HG02973 (cell line): ENCODE data around the gene GRID2IP.

Experiments used
- ATAC-seq: cut with Tn5 transposase; IDR thresholded peaks from one replicate; pipeline ENCODE4 v1.9.1; 2021; ENCODE audit warnings: moderate library complexity; ENCODE audit not compliant: unreplicated experiment

The GRID2IP gene

DNA sequence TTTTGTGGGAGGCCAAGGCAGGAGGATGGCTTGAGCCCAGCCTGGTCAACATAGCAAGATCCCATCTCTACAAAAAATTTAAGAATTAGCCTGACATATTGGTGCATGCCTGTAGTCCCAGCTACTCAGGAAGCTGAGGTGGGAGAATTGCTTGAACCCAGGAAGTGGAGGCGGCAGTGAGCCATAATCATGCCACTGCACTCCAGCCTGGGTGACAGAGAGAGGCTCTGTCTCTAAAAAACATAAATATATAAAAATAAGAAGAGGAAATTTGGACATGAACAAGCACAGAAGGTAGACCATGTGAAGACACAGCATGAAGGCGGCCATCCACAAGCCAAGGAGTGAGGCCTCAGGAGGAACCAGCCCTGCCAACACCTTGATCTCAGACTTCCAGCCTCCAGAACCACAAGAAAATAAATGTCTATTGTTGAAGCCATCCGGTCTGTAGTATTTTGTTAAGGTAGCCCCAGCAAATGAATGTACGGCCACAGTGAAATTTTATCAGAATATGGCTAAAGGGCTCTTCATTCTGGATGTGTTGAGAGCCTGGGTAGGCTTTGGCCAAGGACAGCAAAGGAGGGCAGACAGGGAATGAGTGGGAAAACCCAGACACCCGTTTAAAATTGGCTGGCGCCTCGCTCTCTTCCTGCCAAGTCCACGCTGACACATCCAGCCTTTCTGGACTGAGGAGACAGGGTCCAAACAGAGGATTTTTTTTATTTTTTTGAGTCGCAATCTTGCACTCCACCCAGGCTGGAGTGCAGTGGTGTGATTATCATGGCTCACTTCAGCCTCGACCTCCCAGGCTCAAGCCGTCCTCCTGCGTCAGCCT lies 12.9 kb upstream of the GRID2IP start:
- ATAC-seq: no peak

DNA sequence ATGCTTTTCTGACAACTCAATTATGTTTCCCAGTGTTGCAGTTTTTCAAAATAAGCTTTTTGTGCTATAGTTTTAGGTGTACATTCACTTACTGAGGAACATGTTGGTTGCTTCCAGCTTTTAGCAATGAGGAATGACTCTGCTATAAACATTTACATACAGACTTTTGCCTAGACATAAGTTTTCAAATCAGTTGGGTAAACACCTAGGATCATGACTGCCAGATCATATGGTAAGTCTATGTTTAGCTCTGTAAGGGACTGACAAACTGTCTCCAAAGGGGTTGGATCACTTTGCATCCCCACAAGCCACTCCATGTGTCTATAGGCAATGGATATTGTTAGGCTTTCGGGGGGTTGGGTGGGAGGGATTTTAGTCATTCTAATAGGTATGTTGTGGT lies 10.8 kb upstream of the GRID2IP start:
- no peak for ATAC-seq

DNA sequence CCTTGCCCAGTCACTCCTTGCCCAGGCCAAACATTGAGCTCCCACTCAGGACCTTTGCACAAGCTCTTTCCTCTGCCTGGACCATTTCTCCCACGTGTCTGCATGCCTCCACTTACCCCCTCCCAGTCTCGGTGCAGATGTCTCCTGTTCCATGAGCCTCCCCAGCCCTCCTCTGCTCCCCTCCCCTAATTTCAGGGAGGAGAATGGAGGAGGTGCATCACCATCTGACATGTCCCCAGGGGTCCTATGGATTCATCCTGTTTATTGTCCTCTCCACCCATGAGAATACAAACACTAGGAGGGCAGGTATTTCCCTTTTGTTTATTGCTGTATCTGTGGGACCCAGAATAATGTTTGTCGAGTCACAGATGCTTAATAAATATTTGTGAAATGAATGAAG lies 8.6 kb upstream of the GRID2IP start:
- ATAC-seq: no peak

DNA sequence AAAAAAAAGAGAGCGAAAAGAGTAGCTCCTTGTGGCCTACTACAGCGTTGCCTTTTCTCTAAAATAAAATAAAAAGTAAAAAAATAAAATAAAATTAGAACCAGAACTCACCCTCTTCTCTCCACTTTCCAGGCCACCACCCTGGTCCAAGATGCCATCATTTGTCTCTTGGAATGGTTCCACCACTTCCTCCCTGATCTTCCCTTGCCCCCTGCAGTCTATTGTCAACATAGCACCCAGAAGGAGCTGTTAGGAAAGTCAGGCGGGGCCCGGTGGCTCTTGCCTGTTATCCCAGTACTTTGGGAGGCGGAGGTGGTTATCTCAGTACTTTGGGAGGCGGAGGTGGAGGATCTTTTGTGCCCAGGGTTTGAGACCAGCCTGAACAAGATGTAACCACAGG lies 7.6 kb upstream of the GRID2IP start:
- no peak for ATAC-seq

DNA sequence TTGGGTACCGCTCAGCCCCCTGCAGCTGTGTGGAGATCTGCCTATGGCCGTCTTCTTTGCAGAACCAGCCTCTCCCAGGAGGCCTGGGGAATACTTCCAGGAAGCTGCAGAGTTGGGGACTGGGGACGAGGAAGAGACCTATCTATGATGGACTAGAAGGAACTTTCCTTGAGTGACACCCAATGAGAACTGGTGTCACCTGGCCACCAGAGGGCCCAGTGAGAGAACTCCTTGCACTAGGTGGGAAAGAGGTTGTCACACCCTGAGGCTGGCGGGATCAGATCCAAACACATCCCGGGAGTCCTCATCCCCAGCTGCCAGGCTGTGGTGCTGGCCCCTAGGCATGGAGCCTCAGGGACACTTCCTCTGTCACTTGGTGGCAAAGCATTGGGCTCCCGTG lies 4.9 kb upstream of the GRID2IP start:
- ATAC-seq: no peak

DNA sequence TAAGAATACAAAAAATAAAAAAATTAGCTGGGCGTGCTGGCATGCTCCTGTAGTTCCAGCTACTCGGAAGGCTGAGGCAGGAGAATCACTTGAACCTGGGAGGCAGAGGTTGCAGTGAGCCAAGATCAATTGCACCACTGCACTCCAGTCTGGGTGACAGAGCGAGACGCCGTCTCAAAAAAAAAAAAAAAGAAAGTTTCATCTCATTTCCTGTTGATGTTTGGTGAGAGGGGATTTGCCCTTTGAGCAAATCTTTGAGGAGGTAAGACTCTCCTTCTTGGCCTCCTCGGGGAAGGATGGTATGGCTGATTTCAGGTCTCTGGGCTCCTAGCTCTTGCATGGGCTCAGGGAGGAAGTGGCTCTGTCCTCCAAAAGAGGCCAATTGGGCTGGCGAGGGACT lies 3.6 kb upstream of the GRID2IP start:
- no peak for ATAC-seq

DNA sequence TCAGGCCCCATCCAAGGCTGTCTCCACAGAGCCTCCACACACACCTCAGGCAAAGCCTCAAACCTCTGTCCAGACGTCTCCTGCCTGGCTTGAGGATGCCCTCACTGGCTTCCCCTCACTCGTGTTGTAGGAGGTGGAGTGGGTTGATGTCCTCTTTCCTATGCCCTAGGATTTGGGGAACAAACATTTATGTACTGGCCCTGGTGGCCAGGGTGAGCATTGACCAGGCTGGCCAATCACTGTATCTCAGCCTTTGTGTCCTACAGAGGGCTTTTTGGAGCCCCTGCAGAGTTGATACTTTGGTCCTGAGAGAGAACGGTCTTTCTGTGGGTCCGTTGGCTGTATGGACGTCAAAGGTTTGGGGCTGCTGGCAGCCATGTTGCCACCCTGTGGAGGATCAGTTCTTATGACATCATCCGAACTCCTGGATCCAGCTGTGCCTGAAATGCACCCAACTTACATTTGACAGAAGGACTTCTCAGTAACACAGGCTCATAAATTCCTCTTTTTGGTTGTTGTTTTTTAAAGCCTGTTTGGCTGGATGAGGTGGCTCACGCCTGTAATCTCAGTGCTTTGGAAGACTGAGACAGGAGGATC lies 2.3 kb upstream of the GRID2IP start:
- ATAC-seq: no peak

DNA sequence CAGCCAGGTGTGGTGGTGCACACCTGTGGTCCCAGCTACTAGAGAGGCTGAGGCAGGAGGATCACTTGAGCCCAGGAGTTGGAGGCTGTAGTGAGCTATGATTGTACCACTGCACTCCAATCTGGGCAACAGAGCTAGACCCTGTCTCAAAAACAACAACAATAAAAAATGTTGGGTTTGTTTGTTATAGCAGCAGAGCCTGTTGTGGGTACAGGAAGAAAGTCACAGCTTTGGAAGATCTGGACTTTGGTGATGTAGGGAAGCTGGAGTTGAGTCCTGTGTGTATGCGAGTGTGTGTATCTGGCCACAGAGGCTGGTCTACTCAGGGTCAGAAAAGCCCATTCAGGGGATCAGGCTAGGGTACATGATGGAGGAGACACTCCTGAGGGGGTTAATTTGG lies 3.9 kb downstream of the GRID2IP start:
- no peak for ATAC-seq

DNA sequence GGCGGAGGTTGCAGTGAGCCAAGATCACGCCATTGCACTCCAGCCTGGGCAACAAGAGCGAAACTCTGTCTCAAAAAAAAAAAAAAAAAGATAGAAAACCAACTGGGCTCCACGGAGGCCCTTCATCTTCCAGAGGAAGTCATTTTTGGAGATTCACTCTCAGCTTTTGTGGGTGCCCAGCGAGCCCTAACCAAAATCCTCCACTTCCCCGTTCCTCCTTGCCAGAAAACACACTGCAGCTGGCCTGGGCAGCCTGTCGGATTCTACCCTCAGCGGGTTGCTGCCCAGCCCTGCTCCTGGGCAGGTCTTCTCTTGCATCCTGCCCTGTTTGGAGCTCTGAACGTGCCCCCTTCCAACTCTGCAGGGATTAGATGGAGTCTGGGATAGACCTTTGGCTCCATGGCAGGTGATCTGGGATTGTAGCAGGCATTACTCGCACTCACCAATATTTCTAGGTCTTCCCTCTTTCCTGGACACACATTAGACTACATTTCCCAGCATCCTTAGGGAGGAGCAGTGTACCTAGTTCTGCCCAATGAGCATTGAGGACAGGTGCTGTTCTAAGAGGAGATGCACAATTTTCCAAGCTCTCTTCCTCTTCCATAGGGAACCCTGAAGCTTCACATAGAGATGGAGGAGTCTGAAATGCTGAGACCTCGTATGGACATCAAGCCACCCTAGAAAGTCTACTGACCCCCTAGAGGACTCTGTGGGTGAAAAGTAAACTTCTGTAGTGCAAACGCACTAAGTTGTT lies 4.6 kb downstream of the GRID2IP start:
- no peak for ATAC-seq

DNA sequence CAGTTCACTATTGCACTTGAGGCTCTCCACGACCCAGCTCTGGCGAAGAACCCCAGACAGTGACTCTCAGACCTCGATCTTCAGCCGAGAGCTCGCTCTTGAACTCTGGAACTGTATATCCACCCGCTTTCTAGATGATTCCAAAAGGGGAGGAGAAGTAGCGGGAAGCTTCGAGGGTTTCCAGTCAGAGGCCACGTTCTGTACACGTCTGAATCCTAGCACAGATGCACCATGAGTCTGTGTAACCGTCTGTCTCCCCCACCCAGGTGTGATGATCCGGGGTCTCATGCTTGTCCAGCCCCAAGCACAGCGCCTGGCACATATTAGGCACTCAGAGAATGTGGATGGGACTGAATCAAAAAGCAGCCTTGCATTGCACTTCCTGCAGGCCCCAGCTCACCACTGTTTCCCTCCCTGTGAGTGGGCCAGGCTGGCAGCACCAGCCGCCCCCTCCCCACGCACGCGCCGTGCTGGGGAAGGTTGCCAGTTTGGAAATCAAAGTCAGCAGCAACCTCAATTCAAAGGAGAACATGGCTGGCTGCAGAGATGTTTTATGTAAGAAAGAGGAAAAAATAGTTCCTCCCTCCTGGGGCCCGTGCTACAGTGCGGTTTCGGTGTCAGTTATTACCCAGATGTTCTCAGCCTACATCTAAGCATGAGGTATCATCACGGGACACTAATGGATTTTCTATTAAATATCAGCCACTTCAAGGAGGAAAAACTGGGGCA lies 5.7 kb downstream of the GRID2IP start:
- ATAC-seq: no peak

DNA sequence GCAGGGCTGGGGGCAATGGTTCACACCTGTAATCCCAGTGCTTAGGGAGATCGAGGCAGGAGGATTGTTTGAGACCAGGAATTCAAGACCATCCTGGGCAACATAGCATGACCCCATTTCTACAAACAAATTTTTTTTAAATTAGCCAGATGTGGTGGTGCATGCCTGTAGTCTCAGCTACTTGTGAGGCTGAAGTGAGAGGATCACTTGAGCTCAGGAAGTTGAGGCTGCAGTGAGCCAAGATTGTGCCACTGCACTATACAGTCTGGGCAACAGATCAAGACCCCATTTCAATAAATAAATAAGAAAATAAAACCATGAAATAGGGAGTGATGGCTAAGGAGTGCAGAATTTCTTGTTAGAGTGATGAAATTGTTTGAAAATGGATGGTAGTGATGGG lies 8.9 kb downstream of the GRID2IP start:
- ATAC-seq: no peak

DNA sequence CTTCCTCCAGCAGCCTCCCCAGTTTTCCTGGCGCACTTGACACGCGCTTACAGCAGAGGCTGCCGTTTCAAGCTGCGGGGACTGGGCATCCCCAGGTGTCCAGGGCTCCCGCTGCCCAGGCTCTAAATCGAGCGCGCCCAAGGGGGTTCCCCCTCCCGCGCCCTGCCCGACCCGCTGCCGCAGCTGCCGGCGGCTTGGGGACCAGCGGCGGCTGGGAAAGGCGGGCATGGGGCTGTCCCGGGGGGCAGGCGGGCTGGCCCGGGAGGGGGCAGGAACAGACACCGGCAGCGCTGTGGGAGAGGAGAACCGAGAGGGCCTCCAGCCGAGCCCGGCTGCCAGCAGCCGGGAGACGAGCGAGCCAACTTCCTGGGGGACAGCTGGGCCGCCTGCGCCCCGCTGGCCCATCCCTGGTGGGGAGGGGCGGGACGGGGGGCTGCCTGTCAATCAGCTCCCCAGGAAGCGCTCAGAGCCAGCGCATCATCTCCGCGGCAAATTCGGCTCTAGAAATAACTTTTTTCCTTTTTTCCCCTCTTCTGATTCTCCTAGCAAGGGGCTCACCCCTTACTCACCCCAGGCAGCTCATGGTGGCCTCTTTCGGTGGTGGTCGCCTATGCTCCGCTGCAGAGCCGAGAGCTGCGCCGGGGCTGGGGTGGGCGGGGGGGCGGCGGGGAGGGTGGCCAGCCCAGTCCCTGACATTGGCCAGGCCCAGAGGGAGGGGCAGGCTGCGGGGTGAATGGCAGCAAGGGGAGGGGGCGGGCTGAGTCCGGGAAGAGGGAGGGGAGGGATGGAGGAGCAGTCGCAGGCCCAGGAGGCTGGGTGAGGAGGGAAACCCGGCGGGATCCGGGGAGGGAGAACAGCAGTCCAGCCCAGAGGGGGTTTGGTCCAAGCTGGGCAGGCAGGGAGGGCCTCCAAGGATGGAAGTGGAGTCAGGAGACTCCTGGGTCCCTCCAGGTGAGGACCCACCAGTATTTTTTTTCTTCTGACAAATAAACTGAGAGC lies 14.7 kb downstream of the GRID2IP start:
- ATAC-seq: no peak

DNA sequence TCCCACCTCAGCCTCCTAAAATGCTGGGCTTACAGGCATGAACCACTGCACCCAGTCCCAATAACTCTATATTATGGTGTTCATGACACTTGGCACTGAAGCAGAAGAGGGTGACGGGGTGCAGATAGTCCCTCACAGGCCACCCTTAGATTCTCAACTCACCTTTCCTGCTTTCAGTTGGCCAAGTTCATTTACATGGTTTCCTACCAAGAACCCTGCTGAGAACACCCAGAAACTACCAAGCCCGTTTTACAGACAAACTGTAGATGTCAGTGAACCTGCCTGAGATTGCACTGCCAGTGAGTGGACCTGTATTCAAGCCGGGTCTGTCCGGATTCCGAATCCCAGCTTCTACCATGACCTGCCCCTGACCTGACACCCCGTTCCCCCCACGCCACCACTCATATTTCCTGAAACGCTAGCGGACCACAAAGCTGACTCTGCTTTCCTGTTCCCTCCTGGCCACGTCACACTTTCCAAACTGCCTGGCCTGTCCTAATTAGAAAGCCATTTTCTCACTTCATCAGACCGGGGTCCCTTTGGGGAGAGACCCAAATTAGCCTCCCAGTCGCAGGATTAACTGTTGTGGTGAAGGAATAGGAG lies 17.3 kb downstream of the GRID2IP start:
- ATAC-seq: no peak

DNA sequence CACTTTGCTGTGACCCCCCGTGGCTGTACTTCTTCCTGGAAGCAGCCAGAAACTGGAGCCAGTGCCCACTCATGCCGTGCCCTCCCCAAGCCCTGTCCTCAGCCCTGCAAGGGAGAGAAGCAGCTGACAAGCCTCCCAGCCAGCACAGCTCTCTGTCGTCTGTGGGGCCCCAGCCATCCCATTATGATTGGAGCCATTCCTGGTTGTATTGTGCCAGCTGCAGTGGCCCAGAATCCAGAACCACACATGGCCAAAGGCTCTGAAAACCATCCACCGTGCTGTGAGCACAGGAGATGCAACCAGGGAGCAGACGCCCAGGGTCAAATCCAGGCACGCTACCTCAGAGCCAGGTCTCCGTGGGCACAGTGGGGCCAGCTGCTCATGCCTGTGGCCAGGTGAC lies 18.7 kb downstream of the GRID2IP start:
- ATAC-seq: no peak

DNA sequence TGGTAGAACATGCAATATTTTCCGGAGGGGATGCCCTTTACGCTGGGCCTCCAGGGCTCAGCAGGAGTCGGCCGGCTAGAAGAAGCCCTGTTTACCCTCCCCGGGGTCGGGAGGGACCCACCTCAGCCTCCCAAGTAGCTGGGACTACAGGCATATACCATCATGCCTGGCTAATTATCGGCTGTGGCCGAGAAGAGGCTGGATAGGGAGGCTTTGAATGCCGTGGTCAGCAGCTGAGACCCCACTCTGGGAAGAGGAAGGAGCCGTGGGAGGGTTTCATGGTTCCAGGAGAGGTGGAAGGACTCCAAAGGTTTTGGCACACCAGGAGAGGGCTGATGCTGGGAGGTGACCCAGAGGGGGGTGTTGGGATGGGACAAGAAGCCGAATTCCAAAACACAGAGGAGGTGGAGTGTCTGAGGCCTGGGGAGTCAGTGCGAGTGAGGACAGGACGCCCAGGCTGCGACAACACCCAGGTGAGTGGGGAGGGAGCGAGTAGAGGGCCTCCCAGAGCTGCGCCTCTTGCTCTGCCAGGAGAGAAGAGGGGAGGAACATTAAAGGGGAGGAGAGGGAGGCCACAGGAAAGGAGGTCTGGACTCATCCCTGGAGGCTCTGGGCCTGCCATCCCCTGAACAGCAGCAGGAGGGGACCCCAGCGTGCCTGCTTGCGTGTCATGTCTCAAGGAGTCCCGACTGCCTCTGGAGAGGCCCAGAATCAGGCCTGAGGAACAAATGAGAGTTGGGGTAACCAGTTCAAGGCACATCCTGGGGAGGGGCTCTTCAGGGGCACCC lies 19.6 kb downstream of the GRID2IP start:
- ATAC-seq: no peak

DNA sequence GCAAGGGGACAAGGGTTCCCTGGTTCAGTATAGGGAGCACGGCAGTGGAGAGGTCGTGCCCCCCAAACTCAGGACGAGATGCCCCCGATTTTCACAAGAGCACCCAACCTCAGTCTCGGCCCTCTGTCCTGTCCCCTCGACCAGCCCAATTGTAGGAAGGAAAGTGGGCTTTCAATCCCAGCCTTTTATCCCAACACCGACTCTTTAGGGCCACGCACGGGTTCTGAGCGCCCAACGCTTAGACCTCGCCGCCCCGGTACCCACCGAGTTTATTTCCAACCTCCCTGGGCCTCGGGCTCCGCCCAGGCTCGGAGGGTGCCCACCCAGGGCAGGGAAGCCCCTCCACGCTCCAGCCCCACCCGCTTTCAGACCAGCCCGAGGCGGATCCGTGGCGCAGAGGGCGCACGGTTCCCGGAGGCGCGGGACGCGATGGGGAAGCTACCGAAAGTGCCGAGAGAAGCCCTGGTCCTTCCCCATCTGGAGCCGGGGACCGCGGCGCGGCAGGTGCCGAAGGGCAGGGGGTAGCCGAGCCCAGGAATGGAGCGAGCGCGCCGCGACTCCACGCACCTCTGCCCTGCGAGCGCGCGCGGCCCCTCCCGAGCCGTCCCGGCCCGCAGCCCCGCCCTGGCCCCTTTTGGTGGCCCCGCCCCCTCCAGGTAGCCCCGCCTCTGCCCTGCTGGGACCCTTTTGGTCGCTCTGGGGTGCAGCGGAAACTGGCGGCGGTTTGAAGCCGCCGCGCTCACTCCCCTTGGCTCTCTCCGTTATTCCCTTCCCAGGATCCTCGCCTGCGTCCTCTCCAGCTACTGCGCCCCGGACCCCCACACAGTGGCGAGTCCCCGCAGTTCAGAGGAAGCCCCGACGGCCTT lies 20.4 kb downstream of the GRID2IP start:
- peak; percentile 39 for ATAC-seq

DNA sequence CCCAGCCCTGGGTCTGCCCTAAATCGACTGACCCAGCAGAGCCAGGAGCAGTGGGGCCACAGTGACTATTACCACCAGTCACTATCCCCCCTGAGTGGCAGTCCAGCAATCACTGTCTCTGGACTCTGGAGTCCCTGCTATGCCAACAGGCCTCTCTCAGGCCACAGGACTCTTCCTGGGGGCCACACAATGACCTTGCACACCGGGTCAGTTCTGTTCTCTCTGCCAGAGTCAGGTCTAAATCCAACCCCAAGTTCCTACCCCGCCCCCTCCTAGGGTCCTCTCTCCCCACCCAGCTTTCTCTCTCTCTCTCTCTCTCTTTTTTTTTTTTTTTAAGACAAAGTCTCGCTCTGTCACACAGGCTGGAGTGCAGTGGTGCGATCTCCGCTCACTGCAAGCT lies 21.6 kb downstream of the GRID2IP start:
- ATAC-seq: no peak
